ENCODE results near the gene CDADC1.

- TF ChIP-seq CTCF (IDR thresholded peaks at IDR 0.05), result no peak
- TF ChIP-seq POLR2A (IDR thresholded peaks at IDR 0.05), result no peak
- peak in 1 of 4 donors; percentile 10 for TF ChIP-seq POLR2AphosphoS5 (IDR thresholded peaks at IDR 0.05)
- TF ChIP-seq EP300 (IDR thresholded peaks at IDR 0.05), result no peak
Observed at GRCh38 chr13:49340161-49340560, 92.4 kb downstream of the CDADC1 start.

All from sigmoid colon (tissue), 4 donors.